NOMO-1 (cell line): ENCODE results near the gene MFAP2.

Experiments used
- DNase-seq, 2 experiments: peaks; one replicate each; lab custom pipeline; 2025; ENCODE audit not compliant: unreplicated experiment in 2 of 2; lab: John Stamatoyannopoulos, UW

The MFAP2 gene

DNA sequence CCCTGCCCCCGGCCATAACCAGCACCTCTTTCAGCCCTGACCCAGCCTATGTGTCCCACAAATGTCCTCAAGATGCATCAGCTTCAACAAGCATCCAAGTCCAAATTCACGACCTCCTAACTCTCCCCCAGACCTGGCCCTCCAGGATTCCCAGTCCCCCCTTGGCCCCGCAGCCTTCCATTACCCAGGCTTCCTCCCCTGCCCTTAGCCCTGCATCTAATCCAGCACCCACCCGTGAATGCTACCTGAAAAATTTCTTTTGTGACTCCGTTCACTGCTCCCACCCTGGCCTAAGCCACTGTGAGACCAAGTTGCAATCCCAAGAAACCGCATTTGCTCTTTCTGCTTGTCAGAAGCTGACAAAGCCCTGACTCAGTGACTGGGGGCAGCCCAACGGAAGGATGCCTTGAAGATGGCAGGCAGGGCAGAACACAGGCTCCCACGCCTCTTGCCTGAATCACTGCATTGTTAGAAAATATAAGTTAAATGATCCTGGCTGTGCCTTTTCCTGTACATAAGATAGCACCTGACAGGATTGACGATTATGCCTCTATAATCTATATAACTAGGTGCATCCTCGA is 939 bp upstream of the MFAP2 start:
- no peak for DNase-seq

- no peak for DNase-seq
These were observed 719 bp downstream of the MFAP2 start for GRCh38 chr1:16979475-16980327.

DNA sequence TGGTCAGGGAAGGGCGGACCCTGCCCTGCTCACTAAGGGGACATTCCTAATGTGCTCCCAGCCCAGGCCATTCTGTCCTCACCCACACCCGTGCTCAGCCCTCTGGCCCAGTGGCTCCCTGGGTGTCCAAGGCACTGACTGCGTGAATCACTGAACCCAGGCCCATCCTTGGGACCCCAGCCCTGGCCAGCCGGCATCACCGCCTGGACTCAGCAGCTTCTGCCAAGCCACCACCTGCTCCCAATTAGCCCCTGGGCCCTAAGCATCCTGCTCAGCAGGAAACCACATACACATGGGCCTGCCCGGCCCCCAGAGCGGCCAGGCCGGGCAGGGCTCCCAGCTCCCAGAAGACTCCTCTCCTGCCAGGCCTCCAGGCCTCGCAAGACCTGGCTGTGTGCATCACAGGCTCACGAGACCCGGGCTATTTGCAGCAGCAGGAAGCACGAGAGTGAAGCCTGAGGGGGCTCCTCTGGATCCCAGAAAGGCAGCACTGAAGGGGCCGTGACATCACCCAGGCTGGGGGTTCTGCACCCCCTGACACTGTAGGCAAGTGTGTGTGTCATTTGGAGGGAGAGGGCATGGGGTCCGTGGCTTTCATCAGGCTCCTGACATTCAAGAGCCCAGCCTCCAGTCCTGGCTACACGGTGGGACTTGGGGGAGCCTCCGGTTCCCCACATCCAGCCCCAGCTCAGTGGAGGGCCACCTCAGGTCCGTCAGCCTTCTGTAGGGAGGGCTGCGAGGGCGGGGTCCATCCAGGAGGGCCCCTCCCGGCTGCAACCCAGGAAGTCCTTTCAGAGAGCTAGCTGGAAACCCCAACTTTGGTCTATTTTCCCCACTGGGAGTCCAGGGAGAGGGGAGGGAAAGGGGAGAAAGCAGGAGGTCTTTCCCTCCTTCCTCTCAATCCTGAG is 1.6 kb downstream of the MFAP2 start:
- no peak for DNase-seq

DNA sequence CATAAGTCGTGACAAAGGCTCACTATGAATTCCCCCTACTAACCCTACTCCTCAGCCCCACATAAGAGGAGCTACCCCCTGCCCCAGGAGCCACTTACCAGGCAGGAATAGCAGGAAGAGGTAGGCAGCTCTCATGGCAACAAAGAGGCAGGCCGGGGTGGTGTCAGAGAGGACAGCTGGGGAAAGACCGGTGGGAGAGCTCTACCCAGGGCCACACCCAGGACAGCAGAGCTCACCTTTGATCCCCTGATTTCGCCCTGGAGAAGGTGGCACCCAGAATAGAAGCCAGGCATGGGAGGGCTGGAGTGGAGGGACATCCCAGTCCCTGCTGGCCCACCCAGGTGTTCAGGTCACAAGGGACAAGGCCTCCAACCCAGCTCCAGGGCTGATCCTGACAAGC is 2.3 kb downstream of the MFAP2 start:
- no peak for DNase-seq

DNA sequence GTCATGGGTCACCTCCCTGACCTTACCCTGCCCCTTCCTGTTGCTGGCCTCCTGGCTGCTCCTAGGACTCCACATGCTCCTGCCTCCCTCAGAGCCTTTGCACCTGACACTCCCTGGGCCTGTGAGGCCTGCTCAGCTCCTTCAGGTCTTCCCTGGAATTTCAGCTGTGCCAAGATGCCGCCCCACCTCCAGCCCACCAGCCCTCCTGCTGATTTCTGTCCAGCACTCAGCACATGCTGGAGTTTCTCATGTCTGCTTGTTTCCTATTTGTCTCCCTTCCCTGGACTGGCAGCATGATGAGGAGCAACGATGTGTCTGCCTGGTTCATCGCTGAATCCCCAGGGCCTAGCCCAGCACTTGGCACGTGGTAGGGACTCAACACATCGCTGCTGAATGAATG is 3.0 kb downstream of the MFAP2 start:
- DNase-seq, result no peak

GRCh38 chr1:16976966-16977365 is 3.5 kb downstream of the MFAP2 start:
- DNase-seq, result no peak

DNA sequence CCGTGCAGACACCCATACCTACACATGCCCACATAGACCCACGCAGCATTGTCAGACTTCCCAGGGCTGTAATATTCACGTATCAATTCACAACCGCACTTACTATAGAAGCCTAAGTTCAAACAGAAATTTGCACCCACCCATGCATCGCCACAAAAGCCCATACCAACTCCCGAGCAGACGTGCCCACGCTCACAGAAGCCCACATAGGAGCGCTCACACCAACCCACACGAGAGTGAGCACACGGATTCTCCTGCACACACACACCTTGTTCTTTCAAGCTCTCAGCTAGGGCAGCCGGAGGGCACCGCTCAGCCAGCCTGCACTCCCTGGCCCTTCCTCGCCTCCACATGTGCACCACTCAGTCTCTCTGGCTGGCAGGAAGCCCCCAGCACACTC is 4.6 kb downstream of the MFAP2 start:
- no peak for DNase-seq

DNA sequence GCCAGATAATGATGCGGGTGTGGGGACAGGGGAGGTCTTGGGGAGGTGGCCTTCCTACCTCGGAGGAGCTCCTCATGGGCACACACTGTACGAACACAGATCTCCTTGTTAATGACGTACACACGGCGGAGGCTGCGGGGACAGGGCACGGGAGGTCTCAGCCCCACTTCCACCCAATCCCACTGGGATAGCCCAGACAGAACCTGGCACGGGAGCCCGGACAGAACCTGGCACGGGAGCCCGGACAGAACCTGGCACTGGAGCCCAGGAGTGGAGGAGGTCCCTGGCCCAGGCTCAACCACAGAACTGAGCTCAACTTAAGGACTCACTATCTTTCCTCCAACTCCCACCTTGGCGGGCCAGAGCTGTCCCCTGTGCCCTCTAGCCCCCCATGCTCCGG is 5.2 kb downstream of the MFAP2 start:
- DNase-seq, result no peak

- DNase-seq, result no peak
These were observed 7.2 kb downstream of the MFAP2 start for GRCh38 chr1:16973215-16973614.

- no peak for DNase-seq
These were observed 8.1 kb downstream of the MFAP2 start for GRCh38 chr1:16972189-16972895.

GRCh38 chr1:16971341-16972188 is 8.9 kb downstream of the MFAP2 start:
- no peak for DNase-seq

DNA sequence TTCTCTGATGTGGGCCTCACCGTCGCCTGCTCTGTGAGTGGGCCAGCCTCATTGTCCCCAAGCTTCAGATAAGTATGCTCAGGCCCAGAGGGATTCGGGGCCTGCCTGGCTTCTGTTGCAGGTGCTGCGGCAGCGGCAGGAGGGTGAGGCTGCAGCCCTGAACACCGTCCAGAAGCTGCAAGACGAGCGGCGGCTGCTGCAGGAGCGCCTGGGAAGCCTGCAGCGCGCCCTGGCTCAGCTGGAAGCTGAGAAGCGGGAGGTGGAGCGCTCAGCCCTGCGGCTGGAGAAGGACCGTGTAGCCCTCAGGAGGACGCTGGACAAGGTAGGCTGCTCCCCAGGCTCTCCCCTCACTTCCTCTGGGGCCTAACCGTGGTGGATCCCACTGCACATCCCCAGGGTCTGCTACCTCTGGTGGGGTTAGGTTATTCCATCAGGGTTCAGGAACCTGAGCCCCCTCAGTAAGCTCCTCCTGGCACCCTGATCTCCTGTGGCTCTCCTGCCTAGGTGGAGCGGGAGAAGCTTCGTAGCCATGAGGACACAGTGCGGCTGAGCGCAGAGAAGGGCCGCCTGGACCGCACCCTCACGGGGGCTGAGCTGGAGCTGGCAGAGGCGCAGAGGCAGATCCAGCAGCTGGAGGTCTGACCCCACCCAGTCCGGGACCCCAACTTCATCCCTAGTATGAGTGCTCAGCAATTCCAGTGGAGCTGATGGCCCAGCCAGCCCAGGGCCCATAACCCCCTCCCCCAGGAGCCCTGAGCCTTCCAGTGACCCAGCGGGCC is 10.1 kb downstream of the MFAP2 start:
- no peak for DNase-seq

DNA sequence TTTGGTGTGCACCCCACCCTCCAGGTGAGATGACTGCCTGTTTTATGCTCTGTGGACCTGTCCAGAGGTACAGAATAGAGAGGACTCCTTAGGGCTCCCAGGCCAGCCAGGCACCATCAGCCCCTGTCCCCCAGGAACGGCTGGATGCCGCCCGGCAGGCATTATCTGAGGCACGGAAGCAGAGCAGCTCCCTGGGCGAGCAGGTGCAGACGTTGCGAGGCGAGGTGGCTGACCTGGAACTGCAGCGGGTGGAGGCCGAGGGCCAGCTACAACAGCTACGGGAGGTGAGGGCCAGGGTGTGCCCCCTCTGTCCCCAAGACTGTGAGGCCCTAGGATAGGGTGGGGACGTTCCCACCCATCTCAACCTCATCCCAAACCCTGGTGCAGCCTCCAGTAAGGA is 10.8 kb downstream of the MFAP2 start:
- DNase-seq, result no peak

DNA sequence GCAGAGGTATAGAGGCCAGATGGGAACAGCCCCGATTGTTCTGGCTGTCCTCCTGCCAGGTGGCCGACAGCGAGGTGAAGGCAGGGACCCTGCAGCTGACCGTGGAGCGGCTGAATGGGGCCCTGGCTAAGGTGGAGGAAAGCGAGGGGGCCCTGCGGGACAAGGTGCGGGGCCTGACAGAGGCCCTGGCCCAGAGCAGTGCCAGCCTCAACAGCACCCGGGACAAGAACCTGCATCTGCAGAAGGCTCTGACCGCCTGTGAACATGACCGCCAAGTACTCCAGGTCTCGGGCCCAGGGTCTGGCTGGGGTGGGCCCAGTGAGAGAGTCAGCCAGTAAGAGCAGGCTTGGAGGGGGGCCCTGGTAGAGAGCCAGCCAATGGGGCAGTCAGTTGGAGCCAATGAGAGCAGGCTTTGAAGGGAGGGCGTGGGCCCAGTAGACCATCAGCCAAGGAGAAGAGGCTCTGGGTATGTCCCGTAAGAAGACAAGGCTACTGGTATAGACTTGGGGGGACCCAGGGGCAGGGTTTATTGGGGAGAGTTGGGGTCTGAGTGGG is 11.3 kb downstream of the MFAP2 start:
- DNase-seq, result no peak

DNA sequence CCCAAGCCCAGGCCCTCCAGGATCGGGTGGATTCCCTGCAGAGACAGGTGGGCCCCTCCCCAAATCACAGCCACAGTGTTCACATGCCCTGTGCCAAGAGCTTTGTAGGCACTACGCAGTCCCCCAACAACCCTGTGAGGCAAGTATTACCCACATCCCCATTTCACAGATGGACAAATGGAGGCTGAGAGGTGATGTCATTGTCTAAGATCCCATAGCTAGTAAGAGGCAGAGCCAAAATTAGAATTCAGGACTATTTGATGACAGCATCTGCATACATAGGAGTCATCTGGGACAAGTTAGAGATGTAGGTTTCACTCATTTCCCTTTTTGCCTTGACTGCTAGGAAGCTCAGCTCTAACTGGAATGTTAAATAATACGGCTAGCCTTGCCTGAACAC is 12.0 kb downstream of the MFAP2 start:
- DNase-seq, result no peak

DNA sequence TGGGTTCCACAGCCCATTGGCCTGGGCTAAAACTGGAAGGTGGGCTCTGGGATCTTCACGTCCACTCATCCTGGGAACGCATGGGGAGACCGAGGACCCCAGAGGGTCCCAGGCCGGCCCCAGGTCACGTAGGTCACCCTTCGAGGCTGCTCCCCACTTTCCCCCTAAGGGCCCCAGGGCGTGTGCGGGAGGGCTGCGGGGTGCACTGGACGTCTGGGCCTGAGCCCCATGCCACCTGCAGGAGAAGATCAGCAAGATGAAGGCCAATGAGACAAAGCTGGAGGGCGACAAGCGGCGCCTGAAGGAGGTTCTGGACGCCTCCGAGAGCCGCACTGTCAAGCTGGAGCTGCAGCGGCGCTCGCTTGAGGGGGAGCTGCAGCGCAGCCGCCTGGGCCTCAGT is 12.5 kb downstream of the MFAP2 start:
- DNase-seq, result no peak

DNA sequence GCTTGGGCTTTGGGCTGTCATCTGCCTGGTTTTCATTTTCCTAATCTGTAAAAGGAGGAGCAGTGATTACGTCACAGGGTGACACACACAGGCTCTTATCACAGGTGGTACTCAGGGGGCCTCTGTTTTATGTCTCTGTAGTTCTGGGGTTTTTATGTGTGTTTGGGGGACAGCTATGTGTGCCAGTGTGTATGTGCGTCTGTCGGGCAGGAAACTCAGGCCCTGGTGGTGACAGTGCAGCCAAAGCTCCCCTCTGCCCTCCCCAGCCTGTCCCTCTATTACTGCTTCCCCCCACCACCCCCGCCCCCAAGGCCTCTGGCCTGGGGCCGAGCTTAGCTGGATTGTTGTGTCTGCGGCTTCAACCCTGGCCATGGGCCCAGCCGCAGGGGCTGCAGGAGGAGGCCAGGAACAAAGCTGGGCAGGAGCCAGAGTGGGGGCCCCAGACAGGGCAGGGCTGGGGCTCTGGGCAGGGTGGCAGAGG is 13.3 kb downstream of the MFAP2 start:
- no peak for DNase-seq

- DNase-seq, result no peak
These were observed 14.1 kb downstream of the MFAP2 start for GRCh38 chr1:16966282-16966681.
